WTC11 (cell line): Measurements from ENCODE around the gene CCL17. TPM values are rescaled to one million over a fixed set of nuclear protein-coding genes. Genes with fewer than 3 reads are reported as not detected.

Source experiments
- ATAC-seq: fragments of 200-7000 bp; cut with Tn5 transposase; 2 replicates; pipeline ENCODE4 v1.10.0; 2021; ENCODE audit warnings: mild to moderate bottlenecking, moderate library complexity
- CTCF ChIA-PET: fragments of 300-600 bp; sonication (Branson Sonifier 250); formaldehyde crosslinking; loops from one replicate; lab custom pipeline; 2021; ENCODE audit warnings: antibody characterized with exemption; lab: Charles Lee
- POLR2A ChIA-PET: fragments of 350-600 bp; sonication (Branson Sonifier 250); formaldehyde crosslinking; loops from one replicate; lab custom pipeline; 2021; ENCODE audit warnings: antibody characterized with exemption; lab: Charles Lee
- DNase-seq: peaks from one replicate; pipeline ENCODE4 v3.0.0; 2021; ENCODE audit warnings: low spot score
- H3K27ac Mint-ChIP-seq: 2 replicates; pipeline ENCODE4 v1.8.0; 2021; ENCODE audit warnings: mixed read lengths
- H3K27me3 Mint-ChIP-seq: 2 replicates; pipeline ENCODE4 v1.8.0; 2021; ENCODE audit warnings: low read depth, mild to moderate bottlenecking, moderate library complexity, mixed read lengths
- H3K36me3 Mint-ChIP-seq: 2 replicates; pipeline ENCODE4 v1.8.0; 2021; ENCODE audit warnings: mixed read lengths
- H3K4me1 Mint-ChIP-seq: 2 replicates; pipeline ENCODE4 v1.8.0; 2022; ENCODE audit warnings: mixed read lengths
- H3K4me3 Mint-ChIP-seq: 2 replicates; pipeline ENCODE4 v1.8.0; 2021; ENCODE audit warnings: mild to moderate bottlenecking, moderate library complexity, mixed read lengths
- H3K9me3 Mint-ChIP-seq: 2 replicates; pipeline ENCODE4 v1.8.0; 2021; ENCODE audit warnings: mixed read lengths
- CREB1 ChIP-seq: sonication (generic); formaldehyde crosslinking; IDR thresholded peaks from 2 replicates; pipeline ENCODE4 v1.8.0; 2023; ENCODE audit warnings: mild to moderate bottlenecking, missing genetic modification reagents
- CREM ChIP-seq: sonication (generic); formaldehyde crosslinking; IDR thresholded peaks from 2 replicates; pipeline ENCODE4 v1.8.1; 2022; ENCODE audit warnings: mild to moderate bottlenecking, missing genetic modification reagents, moderate library complexity
- E2F1 ChIP-seq: sonication (generic); formaldehyde crosslinking; IDR thresholded peaks from 2 replicates; pipeline ENCODE4 v1.8.0; 2022; ENCODE audit warnings: mild to moderate bottlenecking, missing genetic modification reagents
- ELF4 ChIP-seq: sonication (generic); formaldehyde crosslinking; IDR thresholded peaks from 2 replicates; pipeline ENCODE4 v1.8.1; 2022; ENCODE audit warnings: low read depth, mild to moderate bottlenecking, moderate library complexity, missing genetic modification reagents
- FOXP1 ChIP-seq: sonication (generic); formaldehyde crosslinking; IDR thresholded peaks from 2 replicates; pipeline ENCODE4 v1.8.0; 2022; ENCODE audit warnings: missing genetic modification reagents, mild to moderate bottlenecking, moderate library complexity, borderline replicate concordance
- GABPB1 ChIP-seq: sonication (generic); formaldehyde crosslinking; IDR thresholded peaks from 2 replicates; pipeline ENCODE4 v1.8.1; 2023; ENCODE audit warnings: mild to moderate bottlenecking, missing genetic modification reagents
- HMGXB4 ChIP-seq: sonication (generic); formaldehyde crosslinking; IDR thresholded peaks from 2 replicates; pipeline ENCODE4 v1.8.1; 2023; ENCODE audit warnings: mild to moderate bottlenecking, moderate library complexity, missing genetic modification reagents
- NFE2L1 ChIP-seq: sonication (generic); formaldehyde crosslinking; IDR thresholded peaks from 2 replicates; pipeline ENCODE4 v1.8.1; 2023; ENCODE audit warnings: missing genetic modification reagents
- NR2C2 ChIP-seq: sonication (generic); formaldehyde crosslinking; IDR thresholded peaks from 2 replicates; pipeline ENCODE4 v1.8.0; 2022; ENCODE audit warnings: mild to moderate bottlenecking, missing genetic modification reagents
- NR3C1 ChIP-seq: sonication (generic); formaldehyde crosslinking; conservative IDR thresholded peaks from 2 replicates; pipeline ENCODE4 v1.8.1; 2023; ENCODE audit warnings: low read depth, mild to moderate bottlenecking, missing genetic modification reagents
- PRDM15 ChIP-seq: sonication (generic); formaldehyde crosslinking; IDR thresholded peaks from 2 replicates; pipeline ENCODE4 v1.8.0; 2022; ENCODE audit warnings: missing genetic modification reagents
- SP1 ChIP-seq: sonication (generic); formaldehyde crosslinking; conservative IDR thresholded peaks from 2 replicates; pipeline ENCODE4 v1.8.1; 2022; ENCODE audit warnings: missing genetic modification reagents
- TP53 ChIP-seq: sonication (generic); formaldehyde crosslinking; IDR thresholded peaks from 2 replicates; pipeline ENCODE4 v1.8.1; 2023; ENCODE audit warnings: mild to moderate bottlenecking, missing genetic modification reagents
- ZBTB43 ChIP-seq: sonication (generic); formaldehyde crosslinking; IDR thresholded peaks from 2 replicates; pipeline ENCODE4 v1.8.1; 2023; ENCODE audit warnings: mild to moderate bottlenecking, missing genetic modification reagents
- ZNF121 ChIP-seq: sonication (generic); formaldehyde crosslinking; IDR thresholded peaks from 2 replicates; pipeline ENCODE4 v1.8.0; 2023; ENCODE audit warnings: missing genetic modification reagents
- total RNA-seq: library from RNA; stranded (reverse); gene quantifications from 3 replicates; pipeline ENCODE4 v1.2.3, GENCODE V29; 2021
- TF ChIP-seq, protein P1 (sequence below): sonication (generic); formaldehyde crosslinking; IDR thresholded peaks from 2 replicates; pipeline ENCODE4 v1.8.0; 2023; ENCODE audit warnings: mild to moderate bottlenecking, missing genetic modification reagents
- TF ChIP-seq, protein P2 (sequence below): sonication (generic); formaldehyde crosslinking; IDR thresholded peaks from 2 replicates; pipeline ENCODE4 v1.8.0; 2023; ENCODE audit warnings: missing genetic modification reagents
- TF ChIP-seq, protein P3 (sequence below): fragments of 250-450 bp; sonication (Bioruptor Pico); IDR thresholded peaks from 2 replicates; pipeline ENCODE4 v1.9.0; 2021; ENCODE audit warnings: mild to moderate bottlenecking

Gene CCL17
- total RNA-seq, 1 experiment from 2014 or later = not detected

- TF ChIP-seq, protein P1, sequence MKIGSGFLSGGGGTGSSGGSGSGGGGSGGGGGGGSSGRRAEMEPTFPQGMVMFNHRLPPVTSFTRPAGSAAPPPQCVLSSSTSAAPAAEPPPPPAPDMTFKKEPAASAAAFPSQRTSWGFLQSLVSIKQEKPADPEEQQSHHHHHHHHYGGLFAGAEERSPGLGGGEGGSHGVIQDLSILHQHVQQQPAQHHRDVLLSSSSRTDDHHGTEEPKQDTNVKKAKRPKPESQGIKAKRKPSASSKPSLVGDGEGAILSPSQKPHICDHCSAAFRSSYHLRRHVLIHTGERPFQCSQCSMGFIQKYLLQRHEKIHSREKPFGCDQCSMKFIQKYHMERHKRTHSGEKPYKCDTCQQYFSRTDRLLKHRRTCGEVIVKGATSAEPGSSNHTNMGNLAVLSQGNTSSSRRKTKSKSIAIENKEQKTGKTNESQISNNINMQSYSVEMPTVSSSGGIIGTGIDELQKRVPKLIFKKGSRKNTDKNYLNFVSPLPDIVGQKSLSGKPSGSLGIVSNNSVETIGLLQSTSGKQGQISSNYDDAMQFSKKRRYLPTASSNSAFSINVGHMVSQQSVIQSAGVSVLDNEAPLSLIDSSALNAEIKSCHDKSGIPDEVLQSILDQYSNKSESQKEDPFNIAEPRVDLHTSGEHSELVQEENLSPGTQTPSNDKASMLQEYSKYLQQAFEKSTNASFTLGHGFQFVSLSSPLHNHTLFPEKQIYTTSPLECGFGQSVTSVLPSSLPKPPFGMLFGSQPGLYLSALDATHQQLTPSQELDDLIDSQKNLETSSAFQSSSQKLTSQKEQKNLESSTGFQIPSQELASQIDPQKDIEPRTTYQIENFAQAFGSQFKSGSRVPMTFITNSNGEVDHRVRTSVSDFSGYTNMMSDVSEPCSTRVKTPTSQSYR = no peak
- TF ChIP-seq, protein P2, sequence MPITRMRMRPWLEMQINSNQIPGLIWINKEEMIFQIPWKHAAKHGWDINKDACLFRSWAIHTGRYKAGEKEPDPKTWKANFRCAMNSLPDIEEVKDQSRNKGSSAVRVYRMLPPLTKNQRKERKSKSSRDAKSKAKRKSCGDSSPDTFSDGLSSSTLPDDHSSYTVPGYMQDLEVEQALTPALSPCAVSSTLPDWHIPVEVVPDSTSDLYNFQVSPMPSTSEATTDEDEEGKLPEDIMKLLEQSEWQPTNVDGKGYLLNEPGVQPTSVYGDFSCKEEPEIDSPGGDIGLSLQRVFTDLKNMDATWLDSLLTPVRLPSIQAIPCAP (CRISPR knock-in tag) = no peak
- TF ChIP-seq ZNF121 (CRISPR knock-in tag) = no peak
- 0 out of 2 replicates have a peak, but pooled peaks have one; percentile 30 for TF ChIP-seq SP1 (CRISPR knock-in tag)
- no peak for TF ChIP-seq NR2C2 (CRISPR knock-in tag)
- TF ChIP-seq TP53 = no peak
- TF ChIP-seq GABPB1 (CRISPR knock-in tag) = 0 out of 2 replicates have a peak, but pooled peaks have one; percentile 43
- no peak for TF ChIP-seq NR3C1 (CRISPR knock-in tag)
- TF ChIP-seq CREM (CRISPR knock-in tag) = no peak
- 0 out of 2 replicates have a peak, but pooled peaks have one; percentile 28 for TF ChIP-seq ZBTB43 (CRISPR knock-in tag)
- no peak for TF ChIP-seq CREB1 (CRISPR knock-in tag)
- TF ChIP-seq, protein P3, sequence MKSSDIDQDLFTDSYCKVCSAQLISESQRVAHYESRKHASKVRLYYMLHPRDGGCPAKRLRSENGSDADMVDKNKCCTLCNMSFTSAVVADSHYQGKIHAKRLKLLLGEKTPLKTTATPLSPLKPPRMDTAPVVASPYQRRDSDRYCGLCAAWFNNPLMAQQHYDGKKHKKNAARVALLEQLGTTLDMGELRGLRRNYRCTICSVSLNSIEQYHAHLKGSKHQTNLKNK (CRISPR knock-in tag) = no peak
- no peak for TF ChIP-seq NFE2L1
- TF ChIP-seq FOXP1 = peak; percentile 75; the same call in 1 of the 2 replicates
- Mint-ChIP-seq H3K4me3 (peak within 1 kb of the TSS; percentile 36), H3K4me1 (peaks cover 13% of the 10 kb centered on the region), H3K27me3 (peaks cover 2% of the 10 kb centered on the region; the same call in 1 of the 2 replicates), H3K9me3 (no peaks in the 10 kb centered on the region), H3K27ac (0 out of 2 replicates have a peak within 1 kb of the TSS, but pooled peaks have one; percentile 53), H3K36me3 (no peaks in the 10 kb centered on the region)
- ATAC-seq (peak; percentile 94), DNase-seq (peak; percentile 68)
- ChIA-PET POLR2A (interaction anchor here (0.6 kb wide), 1 partner anchor 1657 kb away, joined by 8 read pairs; no protein-coding TSS in a partner anchor), CTCF (interaction anchor here (0.6 to 6.2 kb wide), 8 partner anchors 32 to 219 kb away, joined by 3 to 63 read pairs (median 6); partner anchors contain the start of genes CCL17, POLR2C, PSME3IP1 and RSPRY1)
Observed at GRCh38 chr16:57372372-57373116, 32.0 kb upstream of the CCL17 start, which contains the start of gene CX3CL1. Gene CX3CL1 (plus strand): TSS chr16:57372490. CDS start chr16:57372569, 79 bp downstream.

GRCh38 chr16:57373117-57373947 lies 31.2 kb upstream of the CCL17 start:
- H3K9me3 Mint-ChIP-seq = no peaks in the 10 kb centered on the region
- H3K36me3 Mint-ChIP-seq = no peaks in the 10 kb centered on the region
- ChIA-PET CTCF (interaction anchor here (1.1 to 6.2 kb wide), 2 partner anchors 44 to 73 kb away, joined by 8 to 63 read pairs; no protein-coding TSS in a partner anchor), POLR2A (interaction anchor here (0.6 kb wide), 1 partner anchor 1656 kb away, joined by 8 read pairs; no protein-coding TSS in a partner anchor)
- peaks cover 2% of the 10 kb centered on the region; the same call in 1 of the 2 replicates for H3K27me3 Mint-ChIP-seq
- no peak for DNase-seq
- ATAC-seq = no peak
- H3K4me3 Mint-ChIP-seq = no peak overlapping the region
- H3K4me1 Mint-ChIP-seq = peaks cover 18% of the 10 kb centered on the region
- 0 out of 2 replicates have a peak overlapping the region, but pooled peaks have one; percentile 53 for H3K27ac Mint-ChIP-seq
- no peak for TF ChIP-seq ELF4 (CRISPR knock-in tag)
- no peak for TF ChIP-seq TP53
- no peak for TF ChIP-seq HMGXB4 (CRISPR knock-in tag)
- TF ChIP-seq E2F1 (CRISPR knock-in tag) = no peak
- TF ChIP-seq PRDM15 (CRISPR knock-in tag) = no peak
- TF ChIP-seq NR2C2 (CRISPR knock-in tag) = no peak
- TF ChIP-seq, protein P3 (CRISPR knock-in tag) = no peak
